Endodermal cell (in vitro differentiated cells): Measurements from ENCODE around the gene GNAT2. TPM values are rescaled to one million over a fixed set of nuclear protein-coding genes. Genes with fewer than 3 reads are reported as not detected.

Experiments used
- DNase-seq: peaks from one replicate; pipeline ENCODE4 v3.0.0-alpha.2; 2017
- H3K27ac ChIP-seq: 2 replicates; pipeline ENCODE4 v1.5.1; 2013; ENCODE audit warnings: mild to moderate bottlenecking, low read depth, low read length, moderate library complexity
- H3K27me3 ChIP-seq: 2 replicates; pipeline ENCODE4 v1.6.1; 2013; ENCODE audit warnings: mild to moderate bottlenecking, low read length, moderate library complexity; ENCODE audit not compliant: insufficient read depth, control insufficient read depth, poor library complexity, severe bottlenecking
- H3K36me3 ChIP-seq: 2 replicates; pipeline ENCODE4 v1.7.0; 2013; ENCODE audit warnings: mild to moderate bottlenecking, low read length, moderate library complexity; ENCODE audit not compliant: control insufficient read depth, insufficient read depth
- H3K4me1 ChIP-seq: one replicate; pipeline ENCODE4 v1.7.0; 2013; ENCODE audit warnings: low read length; ENCODE audit not compliant: control insufficient read depth, insufficient read depth
- H3K4me3 ChIP-seq: 2 replicates; pipeline ENCODE4 v1.5.1; 2013; ENCODE audit warnings: mild to moderate bottlenecking, low read length, moderate library complexity
- H3K9ac ChIP-seq: 2 replicates; pipeline ENCODE4 v1.6.1; 2013; ENCODE audit warnings: mild to moderate bottlenecking, low read length, moderate library complexity; ENCODE audit not compliant: poor library complexity, severe bottlenecking; ENCODE audit errors: extremely low read depth
- H3K9me3 ChIP-seq: 2 replicates; pipeline ENCODE4 v1.6.1; 2013; ENCODE audit warnings: mild to moderate bottlenecking, low read length, moderate library complexity; ENCODE audit not compliant: control insufficient read depth
- H3K27ac Mint-ChIP-seq: 2 replicates; pipeline ENCODE4 v1.8.0; 2020; ENCODE audit warnings: mixed read lengths
- H3K27me3 Mint-ChIP-seq: 2 replicates; pipeline ENCODE4 v1.8.0; 2021; ENCODE audit warnings: mild to moderate bottlenecking, mixed read lengths; ENCODE audit not compliant: insufficient read depth
- H3K36me3 Mint-ChIP-seq: 2 replicates; pipeline ENCODE4 v1.8.0; 2020; ENCODE audit warnings: low read depth, mixed read lengths
- H3K4me1 Mint-ChIP-seq: 2 replicates; pipeline ENCODE4 v1.8.0; 2020; ENCODE audit warnings: mixed read lengths
- H3K4me3 Mint-ChIP-seq: 2 replicates; pipeline ENCODE4 v1.8.0; 2020; ENCODE audit warnings: mild to moderate bottlenecking, moderate library complexity, mixed read lengths
- H3K9me3 Mint-ChIP-seq: 2 replicates; pipeline ENCODE4 v1.8.0; 2020; ENCODE audit warnings: mild to moderate bottlenecking, mixed read lengths
- CTCF ChIP-seq: fragments of 200-600 bp; sonication (generic); conservative IDR thresholded peaks from 2 replicates; pipeline ENCODE4 v1.5.0; 2021; ENCODE audit warnings: antibody characterized with exemption, mild to moderate bottlenecking
- WGBS, 2 experiments: methylation state at CpG; one replicate each; pipeline versions ENCODE4 v1.1.5 to v1.1.7; 2013; ENCODE audit warnings: missing lambda C conversion rate in 2 of 2, mixed read lengths in 1 of 2; ENCODE audit not compliant: insufficient coverage in 1 of 2, insufficient read length in 1 of 2; 5-methylcytosine and 5-hydroxymethylcytosine counted together
- total RNA-seq, 2 donors: library from RNA; stranded (reverse); fragmentation: NEBNext Ultra II Directional in 1 of 2; extraction: Animal tissue kit (Norgen Biotek cat#: 25700) in 1 of 2; gene quantifications; 2 replicates in 1 of 2; 3 replicates in 1 of 2; pipeline ENCODE4 v1.2.1, GENCODE V29; 2021

GNAT2 gene
- total RNA-seq, 2 donors from 2014 or later: not detected

- no peaks in the 10 kb centered on the region for H3K27me3 Mint-ChIP-seq
- peaks cover 7% of the 10 kb centered on the region for H3K4me1 Mint-ChIP-seq
- no peaks in the 10 kb centered on the region for H3K9me3 Mint-ChIP-seq
- Histone ChIP-seq H3K9me3 (no peaks in the 10 kb centered on the region), H3K4me3 (no peak overlapping the region), H3K27me3 (no peaks in the 10 kb centered on the region), H3K9ac (no peak overlapping the region), H3K4me1 (no peaks in the 10 kb centered on the region), H3K27ac (no peak overlapping the region), H3K36me3 (no peaks in the 10 kb centered on the region)
- H3K4me3 Mint-ChIP-seq: no peak overlapping the region
- peak; percentile 33 for DNase-seq
- peak overlapping the region; percentile 18 for H3K27ac Mint-ChIP-seq
- no peaks in the 10 kb centered on the region for H3K36me3 Mint-ChIP-seq
- WGBS, 2 experiments: 91 to 100% methylated on average over 6 to 13 of the region's 13 CpGs
- TF ChIP-seq CTCF: no peak
Observed at GRCh38 chr1:109611308-109611990, 8.0 kb downstream of the GNAT2 start.

- no peaks in the 10 kb centered on the region for H3K27me3 Mint-ChIP-seq
- peak; percentile 66 for DNase-seq
- WGBS, 2 experiments: 90% methylated on average over 3 of the region's 3 CpGs; no CpG with 5 or more reads in 1 of the 2 experiments
- peaks cover 7% of the 10 kb centered on the region for H3K4me1 Mint-ChIP-seq
- no peaks in the 10 kb centered on the region for H3K36me3 ChIP-seq
- no peak overlapping the region for H3K27ac ChIP-seq
- peak overlapping the region; percentile 23 for H3K9ac ChIP-seq
- no peak overlapping the region for H3K4me3 ChIP-seq
- H3K27ac Mint-ChIP-seq: peak overlapping the region; percentile 83
- no peaks in the 10 kb centered on the region for H3K4me1 ChIP-seq
- no peak for TF ChIP-seq CTCF
- no peaks in the 10 kb centered on the region for H3K9me3 ChIP-seq
- no peaks in the 10 kb centered on the region for H3K36me3 Mint-ChIP-seq
- H3K9me3 Mint-ChIP-seq: no peaks in the 10 kb centered on the region
- H3K4me3 Mint-ChIP-seq: no peak overlapping the region
- H3K27me3 ChIP-seq: no peaks in the 10 kb centered on the region
Observed at GRCh38 chr1:109610609-109611307, 8.7 kb downstream of the GNAT2 start.

GRCh38 chr1:109609881-109610280 lies 9.5 kb downstream of the GNAT2 start:
- Histone ChIP-seq H3K9ac (no peak overlapping the region), H3K4me1 (no peaks in the 10 kb centered on the region), H3K36me3 (no peaks in the 10 kb centered on the region), H3K27ac (no peak overlapping the region), H3K4me3 (no peak overlapping the region), H3K27me3 (no peaks in the 10 kb centered on the region), H3K9me3 (no peaks in the 10 kb centered on the region)
- 94 to 100% methylated on average over 3 of the region's 3 CpGs for WGBS, 2 experiments
- no peak overlapping the region for H3K4me3 Mint-ChIP-seq
- H3K9me3 Mint-ChIP-seq: no peaks in the 10 kb centered on the region
- H3K27ac Mint-ChIP-seq: peak overlapping the region; percentile 83
- TF ChIP-seq CTCF: no peak
- peaks cover 7% of the 10 kb centered on the region for H3K4me1 Mint-ChIP-seq
- no peak for DNase-seq
- no peaks in the 10 kb centered on the region for H3K27me3 Mint-ChIP-seq
- no peaks in the 10 kb centered on the region for H3K36me3 Mint-ChIP-seq
